ENCODE data around the gene NT5M.
A peak's percentile ranks its signal among the peaks of the same experiment; 100 is the strongest.

NT5M gene

DNA sequence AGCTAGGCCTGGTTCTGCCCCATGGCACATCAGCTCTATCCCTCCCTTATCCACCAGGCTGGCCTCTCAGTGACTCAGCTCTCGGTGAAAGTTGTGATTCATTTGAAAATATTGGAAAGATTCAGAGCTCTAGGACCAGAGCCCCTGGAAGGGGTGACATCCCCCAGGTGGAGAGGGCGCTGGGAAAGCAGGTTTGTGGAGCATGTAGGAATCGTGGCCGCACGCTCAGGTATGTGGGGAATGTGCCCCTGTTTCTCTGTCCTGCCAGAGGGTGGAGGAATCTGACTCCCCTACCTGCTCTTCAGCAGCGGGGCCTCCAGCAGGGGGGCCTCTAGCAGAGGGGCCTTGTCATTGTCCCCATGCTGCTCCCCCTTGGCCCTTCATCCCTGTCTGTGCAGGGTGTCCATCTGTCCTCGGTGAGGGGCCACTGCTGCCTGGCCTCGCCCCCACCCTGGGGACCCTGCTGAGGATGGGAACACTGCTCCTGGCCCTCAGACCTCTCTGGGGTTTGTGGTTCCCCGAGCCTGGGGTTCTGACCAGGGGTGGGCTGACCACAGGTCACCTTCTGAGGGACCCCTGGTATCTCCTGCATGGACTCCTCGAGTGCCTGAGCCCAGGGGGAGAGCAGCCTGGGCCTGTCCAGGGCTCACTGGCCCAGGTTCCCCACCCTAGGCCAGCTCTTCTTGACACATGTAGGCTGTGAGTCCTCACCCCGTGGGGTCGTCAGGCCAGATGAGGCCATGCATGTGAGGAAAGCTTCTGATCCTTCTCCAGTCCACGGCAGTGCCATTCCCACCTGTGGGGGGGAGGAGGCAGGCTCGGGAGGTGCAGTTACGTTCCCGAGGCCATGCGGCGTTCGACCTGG lies 47.5 kb downstream of the NT5M start:
- DNase-seq, result no peak
- Mint-ChIP-seq H3K4me3 (no peak overlapping the region), H3K36me3 (ENCODE audit: low read depth) (no peaks in the 10 kb centered on the region), H3K27ac (peak overlapping the region; percentile 34), H3K27me3 (ENCODE audit: low read depth, poor library complexity) (peaks cover 3% of the 10 kb centered on the region), H3K9me3 (no peaks in the 10 kb centered on the region), H3K4me1 (peaks cover 17% of the 10 kb centered on the region)
- TF ChIP-seq, protein P1, sequence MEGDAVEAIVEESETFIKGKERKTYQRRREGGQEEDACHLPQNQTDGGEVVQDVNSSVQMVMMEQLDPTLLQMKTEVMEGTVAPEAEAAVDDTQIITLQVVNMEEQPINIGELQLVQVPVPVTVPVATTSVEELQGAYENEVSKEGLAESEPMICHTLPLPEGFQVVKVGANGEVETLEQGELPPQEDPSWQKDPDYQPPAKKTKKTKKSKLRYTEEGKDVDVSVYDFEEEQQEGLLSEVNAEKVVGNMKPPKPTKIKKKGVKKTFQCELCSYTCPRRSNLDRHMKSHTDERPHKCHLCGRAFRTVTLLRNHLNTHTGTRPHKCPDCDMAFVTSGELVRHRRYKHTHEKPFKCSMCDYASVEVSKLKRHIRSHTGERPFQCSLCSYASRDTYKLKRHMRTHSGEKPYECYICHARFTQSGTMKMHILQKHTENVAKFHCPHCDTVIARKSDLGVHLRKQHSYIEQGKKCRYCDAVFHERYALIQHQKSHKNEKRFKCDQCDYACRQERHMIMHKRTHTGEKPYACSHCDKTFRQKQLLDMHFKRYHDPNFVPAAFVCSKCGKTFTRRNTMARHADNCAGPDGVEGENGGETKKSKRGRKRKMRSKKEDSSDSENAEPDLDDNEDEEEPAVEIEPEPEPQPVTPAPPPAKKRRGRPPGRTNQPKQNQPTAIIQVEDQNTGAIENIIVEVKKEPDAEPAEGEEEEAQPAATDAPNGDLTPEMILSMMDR (IDR thresholded peaks at IDR 0.05), result no peak

DNA sequence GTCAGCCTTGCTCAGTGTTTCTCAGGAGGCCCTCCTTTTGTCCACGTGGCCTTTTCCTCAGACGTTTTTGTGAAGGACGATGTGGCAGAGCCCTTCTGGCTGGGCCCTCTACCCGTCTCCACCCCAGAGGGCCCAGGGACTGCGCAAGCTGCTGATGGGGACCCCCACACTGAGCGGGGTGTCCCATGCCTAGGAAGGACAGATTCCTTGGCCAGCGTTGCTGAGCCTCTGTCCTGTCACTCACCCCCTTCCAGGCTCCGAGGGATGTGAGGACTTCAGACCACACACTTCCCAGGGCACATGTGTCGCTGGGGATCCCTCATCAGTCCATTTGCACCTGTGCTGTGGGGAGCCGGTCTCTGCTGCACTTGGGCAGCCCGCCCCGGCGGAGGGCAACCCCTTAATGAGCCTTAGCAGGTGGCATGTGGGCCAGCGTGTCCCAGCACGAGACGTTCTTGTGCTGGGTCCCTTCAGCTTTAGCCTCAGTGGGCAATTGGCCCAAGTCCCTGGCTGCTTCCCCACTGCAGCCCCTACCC lies 48.3 kb downstream of the NT5M start:
- H3K4me1 Mint-ChIP-seq, result peaks cover 17% of the 10 kb centered on the region
- DNase-seq, result no peak
- no peaks in the 10 kb centered on the region for H3K9me3 Mint-ChIP-seq
- H3K36me3 Mint-ChIP-seq (ENCODE audit: low read depth), result no peaks in the 10 kb centered on the region
- H3K4me3 Mint-ChIP-seq, result no peak overlapping the region
- TF ChIP-seq, protein P1 (IDR thresholded peaks at IDR 0.05), result no peak
- peaks cover 3% of the 10 kb centered on the region for H3K27me3 Mint-ChIP-seq (ENCODE audit: low read depth, poor library complexity)
- H3K27ac Mint-ChIP-seq, result no peak overlapping the region

DNA sequence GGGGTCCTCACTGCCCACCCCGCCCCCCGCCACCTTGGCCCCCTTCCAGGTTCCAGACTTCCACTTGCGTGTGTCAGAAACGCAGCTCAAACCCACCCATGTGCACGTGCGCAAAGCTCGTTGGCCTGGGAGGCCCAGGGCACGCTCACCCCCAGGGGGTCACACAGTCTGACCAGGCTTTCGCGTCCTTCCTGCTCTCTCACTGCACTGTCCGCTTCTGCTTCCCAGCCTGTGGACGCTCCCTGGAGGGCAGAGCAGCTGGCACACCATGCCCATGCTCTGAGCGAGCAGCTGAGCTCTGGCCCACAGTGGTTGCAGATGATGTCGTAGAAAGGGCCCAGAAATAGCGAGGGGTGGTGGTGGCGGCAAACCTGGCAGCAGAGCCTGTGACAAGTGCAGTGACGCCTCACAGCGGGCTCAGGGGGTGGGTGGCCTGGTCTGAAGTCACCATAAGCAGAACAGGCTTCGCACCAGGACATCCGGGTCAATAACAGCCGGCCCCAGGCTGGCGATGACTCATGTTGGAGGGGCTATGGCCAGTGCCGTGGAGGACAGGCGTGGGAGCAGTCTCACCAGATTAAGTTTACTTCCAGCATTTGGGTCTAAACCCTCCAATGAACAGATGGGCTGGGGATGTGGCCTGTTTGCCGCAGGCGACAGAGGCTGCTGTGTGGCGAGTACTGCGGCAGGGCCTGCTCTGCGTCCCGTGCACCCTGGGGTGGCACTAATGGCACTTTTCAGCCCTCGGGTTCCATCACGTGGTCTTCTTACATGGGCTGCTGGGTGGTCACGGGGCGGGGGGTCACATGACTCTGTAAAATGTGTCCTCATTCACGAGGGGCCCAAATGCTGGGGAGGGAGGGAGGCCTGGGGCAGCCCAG lies 49.0 kb downstream of the NT5M start:
- H3K27ac Mint-ChIP-seq, result no peak overlapping the region
- no peaks in the 10 kb centered on the region for H3K9me3 Mint-ChIP-seq
- peaks cover 3% of the 10 kb centered on the region for H3K27me3 Mint-ChIP-seq (ENCODE audit: low read depth, poor library complexity)
- TF ChIP-seq, protein P1 (IDR thresholded peaks at IDR 0.05), result no peak
- no peak overlapping the region for H3K4me3 Mint-ChIP-seq
- H3K4me1 Mint-ChIP-seq, result peaks cover 17% of the 10 kb centered on the region
- H3K36me3 Mint-ChIP-seq (ENCODE audit: low read depth), result no peaks in the 10 kb centered on the region
- DNase-seq, result no peak

DNA sequence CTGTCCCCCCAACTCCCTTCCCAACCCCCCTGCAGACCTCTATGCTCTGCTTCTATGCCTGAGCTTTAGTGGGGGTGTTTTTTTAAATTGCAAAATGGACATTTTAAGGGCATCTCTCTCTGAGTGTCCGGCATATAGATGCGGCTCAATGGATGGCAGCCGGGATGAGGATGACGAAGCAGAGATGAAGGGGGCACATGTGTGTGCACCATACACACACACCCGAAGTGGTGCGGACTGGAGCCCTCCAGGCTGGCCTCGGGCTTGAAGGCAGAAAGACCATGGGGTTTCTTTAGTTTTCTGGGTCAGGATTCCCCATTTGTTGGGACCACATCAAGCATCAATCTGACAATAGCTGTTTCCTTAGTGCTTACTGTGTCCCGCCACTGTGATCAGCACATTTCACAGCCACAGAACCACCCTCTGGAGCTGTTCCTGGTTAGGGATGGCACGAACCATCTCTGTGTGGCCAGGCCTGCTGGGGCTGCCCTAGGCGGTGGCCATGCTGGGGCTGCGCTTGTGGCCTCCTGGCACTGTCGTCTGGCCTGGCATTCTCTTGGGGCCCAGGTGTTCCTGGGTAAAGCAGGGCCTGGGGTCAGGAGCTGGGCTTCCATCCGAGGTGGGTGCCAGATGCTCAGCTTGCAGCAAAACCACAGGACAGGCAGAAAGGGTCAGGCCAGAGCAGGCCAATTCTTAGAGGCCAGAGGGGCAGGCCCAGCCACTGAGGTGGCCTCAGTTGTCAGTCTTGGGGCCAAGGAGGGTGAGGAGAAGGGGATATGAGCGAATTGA lies 49.9 kb downstream of the NT5M start:
- TF ChIP-seq, protein P1 (IDR thresholded peaks at IDR 0.05), result no peak
- peaks cover 17% of the 10 kb centered on the region for H3K4me1 Mint-ChIP-seq
- no peaks in the 10 kb centered on the region for H3K9me3 Mint-ChIP-seq
- no peak overlapping the region for H3K27ac Mint-ChIP-seq
- H3K4me3 Mint-ChIP-seq, result no peak overlapping the region
- no peaks in the 10 kb centered on the region for H3K36me3 Mint-ChIP-seq (ENCODE audit: low read depth)
- peaks cover 4% of the 10 kb centered on the region for H3K27me3 Mint-ChIP-seq (ENCODE audit: low read depth, poor library complexity)
- DNase-seq, result no peak

DNA sequence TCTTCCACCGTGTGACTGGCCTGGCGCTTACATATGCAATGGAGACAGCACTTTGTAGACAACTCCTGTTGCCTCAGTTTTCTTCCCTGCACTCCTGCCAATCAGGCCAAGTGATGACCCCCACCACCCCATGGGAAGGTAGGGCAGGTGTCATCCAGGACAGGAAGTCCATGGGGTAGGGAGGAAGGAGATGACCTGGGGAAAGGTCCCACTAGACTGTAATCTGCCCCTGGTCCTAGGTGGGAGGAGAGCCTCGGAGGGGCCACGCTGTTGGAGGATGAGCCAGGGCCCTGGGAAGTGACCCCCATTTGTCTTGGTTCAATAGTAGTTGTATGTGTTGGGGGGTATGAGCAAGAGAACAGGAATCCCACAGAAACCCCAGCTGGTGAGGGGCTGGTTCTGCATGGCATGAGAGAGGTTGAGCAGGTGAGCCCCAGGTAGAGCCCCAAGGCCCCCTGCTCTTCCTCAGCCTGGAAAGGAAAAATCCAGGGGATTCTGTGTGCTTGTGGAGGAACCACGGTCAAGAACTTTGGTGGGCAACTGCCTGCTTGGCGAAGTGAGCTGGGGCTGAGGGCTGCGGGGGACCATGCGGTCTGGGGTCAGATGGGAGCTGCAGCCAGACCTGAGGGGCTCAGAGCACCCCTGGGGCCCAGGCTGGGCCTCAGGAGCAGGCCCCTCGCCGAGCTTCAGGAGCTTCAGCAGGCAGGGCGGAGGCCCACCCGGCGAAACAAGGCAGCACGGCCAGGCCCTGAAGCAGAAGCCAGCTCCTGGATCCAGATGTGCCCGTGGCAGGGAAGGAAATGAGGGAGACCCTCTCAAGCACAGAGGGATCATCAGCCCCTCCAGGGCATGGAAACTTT lies 50.7 kb downstream of the NT5M start:
- Mint-ChIP-seq H3K4me1 (peaks cover 17% of the 10 kb centered on the region), H3K36me3 (ENCODE audit: low read depth) (peaks cover 4% of the 10 kb centered on the region), H3K9me3 (peaks cover 8% of the 10 kb centered on the region), H3K27ac (no peak overlapping the region), H3K27me3 (ENCODE audit: low read depth, poor library complexity) (peaks cover 8% of the 10 kb centered on the region), H3K4me3 (no peak overlapping the region)
- TF ChIP-seq, protein P1 (IDR thresholded peaks at IDR 0.05), result no peak
- DNase-seq, result no peak

Data from nephron progenitor cell (in vitro differentiated cells).